Left renal cortex interstitium (tissue), 4 donors: ENCODE measurements around the gene NOP53. TPM values are rescaled to one million over a fixed set of nuclear protein-coding genes. Genes with fewer than 3 reads are reported as not detected.
"Not testable (repeated sequence)": the region's sequence is repeated elsewhere in the genome, so short reads cannot be mapped to it uniquely, and the experiment has no call there.

Source experiments
- DNase-seq, 4 donors: peaks; one replicate each; pipeline ENCODE4 v3.0.0-alpha.2; 2013; ENCODE audit warnings: low read depth in 4 of 4, low spot score in 2 of 4, missing footprints in 1 of 4
- polyA plus RNA-seq, 4 donors: library from polyadenylated mRNA; unstranded; fragments of 120-200 nt; gene quantifications; one replicate each; pipeline ENCODE4 v1.2.1, GENCODE V29; 2013; ENCODE audit not compliant: insufficient read length in 4 of 4

Gene NOP53
- polyA plus RNA-seq, 4 donors = 346 to 525 (median 378) TPM

DNA sequence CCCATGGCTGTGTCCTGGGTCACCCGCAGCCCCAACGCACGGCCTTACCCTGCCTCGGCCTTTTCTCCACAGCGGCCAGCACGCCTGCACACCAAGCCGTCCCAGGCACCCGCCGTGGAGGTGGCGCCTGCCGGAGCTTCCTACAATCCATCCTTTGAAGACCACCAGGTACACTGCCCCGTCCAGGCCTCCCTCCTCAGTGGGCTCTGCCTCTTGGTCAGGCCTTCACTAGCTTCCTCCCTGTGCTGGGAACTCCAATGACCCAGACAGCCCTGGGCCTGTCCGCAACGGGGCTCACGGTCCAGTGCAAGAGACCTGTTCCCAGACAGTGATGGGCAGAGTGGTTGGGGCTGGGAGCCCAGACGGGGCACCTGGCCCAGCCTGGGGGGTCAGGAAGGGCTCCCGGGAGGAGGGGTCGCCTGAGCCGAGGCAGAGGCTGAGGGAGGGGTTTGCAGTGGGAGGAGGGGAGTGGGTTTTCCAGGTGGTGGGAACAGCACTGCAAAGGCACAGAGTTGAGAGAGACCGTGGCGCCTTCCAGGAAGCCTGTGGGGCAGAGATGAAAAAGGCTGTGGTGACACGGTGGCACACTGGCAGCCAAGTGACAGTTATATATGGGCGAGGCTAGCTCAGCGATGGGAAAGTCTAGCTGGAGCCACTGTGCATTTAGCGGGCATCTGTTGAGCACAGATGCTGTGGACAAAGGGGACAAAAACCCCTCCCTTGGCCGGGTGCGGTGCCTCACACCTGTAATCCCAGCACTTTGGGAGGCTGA, 7.3 kb downstream of the NOP53 start:
- no peak for DNase-seq

DNA sequence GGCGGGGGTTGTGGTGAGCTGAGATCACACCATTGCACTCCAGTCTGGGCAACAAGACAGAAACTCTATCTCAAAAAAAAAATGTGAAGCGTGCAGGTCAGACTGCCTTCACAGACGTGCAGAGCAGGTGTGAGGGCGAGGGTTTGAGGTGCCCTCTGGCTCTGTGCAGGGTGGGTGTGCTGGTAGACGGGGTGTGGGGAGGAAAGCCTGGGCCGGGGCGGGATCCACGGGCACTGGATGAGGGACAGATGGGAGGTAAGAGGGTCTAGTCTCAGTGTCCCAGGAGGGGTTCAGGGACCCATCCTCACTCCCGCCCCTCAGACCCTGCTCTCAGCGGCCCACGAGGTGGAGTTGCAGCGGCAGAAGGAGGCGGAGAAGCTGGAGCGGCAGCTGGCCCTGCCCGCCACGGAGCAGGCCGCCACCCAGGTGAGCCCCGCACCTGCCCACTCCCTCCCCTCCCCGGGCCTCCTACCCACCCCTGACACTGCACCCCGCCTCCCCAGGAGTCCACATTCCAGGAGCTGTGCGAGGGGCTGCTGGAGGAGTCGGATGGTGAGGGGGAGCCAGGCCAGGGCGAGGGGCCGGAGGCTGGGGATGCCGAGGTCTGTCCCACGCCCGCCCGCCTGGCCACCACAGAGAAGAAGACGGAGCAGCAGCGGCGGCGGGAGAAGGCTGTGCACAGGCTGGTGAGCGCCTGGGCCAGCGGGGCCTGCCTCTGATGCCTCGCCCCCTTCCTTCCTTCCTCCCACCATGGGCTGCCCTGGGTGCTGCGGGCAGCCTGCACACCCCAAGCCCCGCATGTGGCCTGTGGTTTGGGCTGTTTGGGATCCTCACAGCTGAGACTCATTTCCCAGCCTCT, 9.1 kb downstream of the NOP53 start:
- no peak for DNase-seq

DNA sequence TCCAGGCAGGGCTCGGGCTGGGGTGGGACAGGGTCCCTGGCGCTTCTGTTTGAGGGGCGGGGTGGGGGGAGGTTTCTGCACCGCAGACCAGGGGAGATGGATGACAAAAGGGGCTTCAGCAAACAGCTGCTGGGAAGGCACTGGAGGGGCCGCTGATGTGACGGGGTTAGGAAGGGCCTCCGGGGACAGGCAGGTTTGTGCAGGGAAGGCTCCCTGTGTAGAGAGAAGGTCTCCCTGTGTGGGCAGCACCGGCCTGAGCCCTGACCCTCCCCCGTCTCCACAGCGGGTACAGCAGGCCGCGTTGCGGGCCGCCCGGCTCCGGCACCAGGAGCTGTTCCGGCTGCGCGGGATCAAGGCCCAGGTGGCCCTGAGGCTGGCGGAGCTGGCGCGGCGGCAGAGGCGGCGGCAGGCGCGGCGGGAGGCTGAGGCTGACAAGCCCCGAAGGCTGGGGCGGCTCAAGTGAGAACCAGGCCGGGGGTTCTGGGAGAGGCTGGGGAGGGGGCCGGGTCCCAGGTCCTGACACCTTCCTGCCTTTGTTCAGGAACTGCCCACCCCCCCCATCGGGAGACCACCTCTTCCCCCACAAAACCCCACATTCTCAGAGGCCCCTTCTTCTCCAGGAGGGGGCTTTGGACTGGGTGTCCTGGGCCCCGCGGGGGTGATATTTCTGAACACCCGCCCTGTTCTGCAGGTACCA, 9.9 kb downstream of the NOP53 start:
- no peak for DNase-seq

DNA sequence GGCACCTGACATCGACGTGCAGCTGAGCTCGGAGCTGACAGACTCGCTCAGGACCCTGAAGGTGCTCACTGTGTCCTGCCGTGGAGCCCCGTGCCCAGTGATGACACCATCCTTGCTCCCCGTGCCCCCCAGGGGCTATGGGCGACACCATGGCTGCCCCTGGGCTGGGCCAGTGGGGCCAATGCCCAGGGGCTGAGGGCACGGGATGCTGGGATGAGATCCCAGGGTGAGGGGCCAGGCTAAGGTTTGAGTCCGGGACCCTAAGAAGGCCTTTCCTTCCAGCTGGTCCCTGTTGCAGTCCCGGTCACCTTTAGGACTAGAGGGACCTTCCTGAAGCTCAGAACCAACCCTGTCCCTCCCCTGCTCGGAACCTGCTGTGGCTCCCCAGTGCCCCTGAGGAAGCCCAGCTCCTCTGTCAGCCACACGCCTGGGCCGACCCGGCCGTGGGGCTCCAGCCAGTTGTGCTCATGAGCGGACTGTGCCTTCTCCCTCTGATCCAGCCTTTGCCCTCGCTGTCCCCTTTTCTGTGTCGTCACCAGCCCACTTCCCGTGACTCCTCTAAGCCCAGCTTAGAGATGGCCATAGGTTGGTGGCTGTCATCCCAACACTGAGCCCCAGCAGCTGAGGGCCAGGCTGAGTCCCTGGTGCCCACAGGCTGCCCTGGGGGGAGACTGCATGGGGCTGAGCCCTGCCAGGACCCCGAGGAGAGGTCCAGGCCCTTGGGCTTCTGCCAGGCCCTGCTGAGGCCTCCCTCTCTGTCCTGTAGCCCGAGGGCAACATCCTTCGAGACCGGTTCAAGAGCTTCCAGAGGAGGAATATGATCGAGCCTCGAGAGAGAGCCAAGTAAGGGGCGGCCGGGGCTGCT, 10.6 kb downstream of the NOP53 start:
- DNase-seq = no peak

DNA sequence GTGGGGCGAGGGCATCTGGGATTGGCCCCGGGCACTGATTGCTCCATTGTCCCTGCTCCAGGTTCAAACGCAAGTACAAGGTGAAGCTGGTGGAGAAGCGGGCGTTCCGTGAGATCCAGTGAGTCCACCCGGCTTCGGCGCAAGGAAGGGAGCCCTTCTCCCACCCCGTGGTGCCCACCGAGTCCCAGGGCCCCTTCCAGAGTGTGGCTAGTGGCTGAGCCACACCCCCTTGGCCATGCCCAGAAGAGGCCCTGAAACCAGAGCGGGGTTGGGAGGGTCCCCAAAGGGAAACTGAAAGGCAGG, 11.2 kb downstream of the NOP53 start:
- no peak for DNase-seq

DNA sequence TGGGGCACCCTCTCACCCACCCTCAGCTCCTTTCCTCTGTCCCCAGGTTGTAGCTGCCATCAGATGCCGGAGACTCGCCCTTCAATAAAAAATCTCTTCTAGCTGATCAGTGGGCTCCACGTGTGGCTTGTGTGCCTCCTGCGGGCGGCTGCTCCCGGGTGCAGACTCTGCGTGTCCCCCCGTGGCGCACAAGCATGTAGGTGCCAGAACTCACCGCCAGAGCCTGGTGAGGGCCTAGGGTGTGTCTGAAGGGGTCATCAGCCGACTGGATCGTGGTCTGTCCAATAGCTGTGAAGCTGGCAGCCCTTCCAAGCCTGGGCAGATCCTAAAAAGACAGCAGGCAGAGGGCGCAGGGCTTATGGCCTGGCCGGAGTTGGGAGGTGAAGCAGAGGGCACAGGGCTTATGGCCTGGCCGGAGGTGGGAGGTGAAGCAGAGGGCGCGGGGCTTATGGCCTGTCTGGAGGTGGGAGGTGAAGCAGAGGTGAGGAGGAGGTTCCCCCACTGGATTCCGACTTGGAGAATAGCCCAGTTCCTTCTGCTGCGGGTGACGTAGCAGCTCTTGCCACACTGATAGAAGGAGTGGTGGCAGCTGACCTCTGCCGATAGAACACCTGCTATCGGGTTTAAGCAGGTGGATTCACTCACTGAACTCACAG, 11.7 kb downstream of the NOP53 start:
- no peak for DNase-seq

DNA sequence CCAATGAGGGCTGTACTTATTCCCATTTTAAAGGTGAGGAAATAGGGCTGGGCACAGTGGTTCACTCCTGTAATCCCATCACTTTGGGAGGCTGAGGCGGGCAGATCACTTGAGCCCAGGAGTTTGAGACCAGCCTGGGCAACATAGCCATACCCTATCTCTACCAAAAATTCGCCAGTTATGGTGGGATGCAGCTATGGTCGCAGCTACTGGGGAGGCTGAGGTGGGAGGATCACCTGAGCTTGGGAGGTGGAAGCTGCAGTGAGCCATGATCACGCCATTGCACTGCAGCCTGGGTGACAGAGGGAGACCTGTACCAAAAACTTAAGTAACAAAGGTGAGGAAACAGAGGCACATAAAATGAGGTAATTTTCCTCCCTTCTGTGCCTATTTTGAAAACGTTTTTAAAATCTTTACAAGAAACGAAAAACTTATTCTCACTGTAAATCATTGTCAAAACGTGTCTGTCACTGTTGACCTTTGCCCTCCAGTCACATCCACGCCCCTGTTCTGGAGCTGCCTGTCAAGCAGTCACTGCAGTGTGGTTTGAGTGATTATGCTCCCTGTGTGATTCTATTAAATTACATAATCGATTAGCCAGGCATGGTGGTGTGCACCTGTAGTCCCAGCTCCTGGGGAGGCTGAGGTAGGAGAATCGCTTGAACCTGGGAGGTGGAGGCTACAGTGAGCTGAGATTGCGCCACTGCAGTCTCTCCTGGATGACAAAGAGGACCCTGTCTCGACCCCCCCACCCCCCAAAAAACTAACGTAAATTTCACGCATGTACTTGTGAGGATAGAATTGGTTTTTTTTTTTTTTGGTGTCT, 12.5 kb downstream of the NOP53 start:
- no peak for DNase-seq

DNA sequence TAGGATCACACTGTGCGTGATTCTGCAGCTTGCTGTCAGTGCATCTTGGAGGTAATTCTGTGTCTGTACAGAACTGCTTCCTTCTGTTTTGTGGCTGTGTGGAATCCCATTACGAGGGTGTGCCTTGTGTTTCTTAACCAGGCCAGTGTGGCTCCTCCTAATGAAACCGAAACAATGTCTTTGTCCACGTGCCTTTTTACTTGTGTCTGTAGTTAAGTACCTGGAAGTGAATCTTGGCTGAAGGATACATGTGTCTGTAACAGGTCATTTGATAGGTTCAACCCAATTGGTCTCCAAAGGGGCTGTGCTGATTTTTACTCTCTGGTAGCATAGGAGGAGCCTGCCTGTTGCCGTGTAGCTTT, 13.1 kb downstream of the NOP53 start:
- no peak for DNase-seq

DNA sequence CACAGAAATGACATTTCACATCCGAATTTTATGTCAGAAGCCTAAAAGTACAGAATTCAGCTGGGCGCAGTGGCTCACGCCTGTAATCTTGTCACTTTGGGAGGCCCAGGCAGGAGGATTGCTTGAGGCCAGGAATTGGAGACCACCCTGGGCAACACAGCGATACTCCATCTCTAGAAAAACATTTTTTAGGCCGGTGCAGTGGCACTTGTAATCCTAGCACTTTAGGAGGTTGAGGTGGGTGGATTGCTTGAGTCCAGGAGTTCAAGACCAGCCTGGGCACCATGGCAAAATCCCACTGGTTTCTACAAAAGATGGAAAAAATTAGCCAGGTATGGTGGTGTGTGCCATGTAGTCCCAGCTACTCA, 15.3 kb downstream of the NOP53 start:
- DNase-seq = no peak

DNA sequence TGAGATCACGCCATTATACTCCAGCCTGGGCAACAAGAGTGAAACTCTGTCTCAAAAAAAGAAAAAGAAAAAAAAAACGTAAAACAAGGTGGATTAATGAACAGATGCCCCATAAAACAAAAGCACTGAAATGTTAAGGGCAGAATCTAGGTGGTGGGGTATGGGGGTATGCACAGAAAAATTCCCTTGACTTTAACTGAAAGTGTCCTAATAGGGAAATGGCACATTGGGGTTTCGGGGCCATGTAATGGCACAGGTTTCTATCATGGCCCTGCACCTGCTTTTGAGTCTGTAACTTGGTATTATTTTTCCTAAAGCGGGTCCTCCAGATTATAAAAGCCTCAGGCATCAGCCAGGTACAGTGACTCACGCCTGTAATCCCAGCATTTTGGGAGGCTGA, 16.2 kb downstream of the NOP53 start:
- no peak for DNase-seq

DNA sequence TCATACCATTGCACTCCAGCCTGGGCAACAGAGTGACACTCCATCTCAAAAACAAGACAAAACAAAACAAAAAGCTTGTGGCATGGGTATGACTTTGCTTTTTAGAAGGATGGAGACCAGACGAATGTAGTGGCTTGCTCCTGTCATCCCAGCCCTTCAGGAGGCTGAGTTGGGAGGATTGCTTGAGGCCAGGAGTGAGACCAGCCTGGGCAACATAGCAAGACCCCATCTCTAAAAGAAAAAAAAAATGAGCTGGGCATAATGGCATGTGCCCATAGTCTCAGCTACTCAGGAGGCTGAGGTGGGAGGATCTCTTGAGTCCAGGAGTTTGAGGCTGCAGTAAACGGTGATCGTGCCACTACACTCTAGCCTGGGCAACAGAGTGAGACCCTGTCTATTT, 16.8 kb downstream of the NOP53 start:
- no peak for DNase-seq

DNA sequence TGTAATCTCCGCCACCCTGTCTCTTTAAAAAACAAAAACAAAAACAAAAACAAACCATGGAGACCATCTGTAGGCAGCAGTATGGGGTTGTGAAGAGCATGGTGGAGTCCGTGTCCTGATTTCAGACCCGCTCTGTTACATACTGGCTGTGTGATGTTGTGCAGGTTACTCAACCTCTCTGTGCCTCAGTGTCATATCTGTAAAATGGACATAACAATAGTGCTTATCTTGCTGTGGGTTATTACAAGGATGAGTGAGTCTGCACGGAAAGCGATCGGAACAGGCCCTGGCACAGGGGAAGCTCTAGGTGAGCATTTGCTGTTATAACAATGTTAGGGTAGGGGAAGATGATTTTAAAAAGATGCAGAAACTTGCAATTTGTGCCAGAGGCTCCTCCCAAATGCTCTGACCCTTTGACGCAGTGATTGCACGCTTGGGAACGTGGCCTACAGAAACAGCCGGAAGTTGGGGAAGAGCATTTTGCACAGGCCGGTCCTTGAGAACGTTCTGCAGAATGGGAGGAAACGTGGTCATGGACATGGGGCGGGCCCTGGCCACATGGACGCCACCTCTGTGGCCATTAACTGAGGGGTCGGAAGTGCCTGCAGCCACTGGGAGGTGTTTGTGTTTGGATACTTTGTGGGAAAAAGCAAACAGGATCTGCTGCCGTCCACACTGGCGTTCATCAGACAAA, 17.4 kb downstream of the NOP53 start:
- DNase-seq = no peak

DNA sequence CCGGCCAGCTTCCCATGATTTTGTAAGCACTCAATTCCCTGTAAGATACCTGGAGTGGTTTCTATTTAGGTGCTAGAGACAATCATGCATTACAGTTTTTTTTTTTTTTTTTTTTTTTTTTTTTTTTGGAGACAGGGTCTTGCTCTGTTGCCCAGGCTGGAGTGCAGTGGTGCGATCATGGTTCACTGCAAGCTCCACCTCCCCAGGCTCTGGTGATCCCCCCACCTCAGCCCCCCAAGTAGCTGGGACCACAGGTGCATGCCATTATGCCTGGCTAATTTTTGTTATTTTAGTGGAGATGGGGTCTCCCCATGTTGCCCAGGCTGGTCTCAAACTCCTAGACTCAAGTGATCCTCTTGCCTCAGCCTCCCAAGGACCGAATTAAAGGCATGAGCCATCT, 19.4 kb downstream of the NOP53 start:
- not testable (repeated sequence) for DNase-seq

DNA sequence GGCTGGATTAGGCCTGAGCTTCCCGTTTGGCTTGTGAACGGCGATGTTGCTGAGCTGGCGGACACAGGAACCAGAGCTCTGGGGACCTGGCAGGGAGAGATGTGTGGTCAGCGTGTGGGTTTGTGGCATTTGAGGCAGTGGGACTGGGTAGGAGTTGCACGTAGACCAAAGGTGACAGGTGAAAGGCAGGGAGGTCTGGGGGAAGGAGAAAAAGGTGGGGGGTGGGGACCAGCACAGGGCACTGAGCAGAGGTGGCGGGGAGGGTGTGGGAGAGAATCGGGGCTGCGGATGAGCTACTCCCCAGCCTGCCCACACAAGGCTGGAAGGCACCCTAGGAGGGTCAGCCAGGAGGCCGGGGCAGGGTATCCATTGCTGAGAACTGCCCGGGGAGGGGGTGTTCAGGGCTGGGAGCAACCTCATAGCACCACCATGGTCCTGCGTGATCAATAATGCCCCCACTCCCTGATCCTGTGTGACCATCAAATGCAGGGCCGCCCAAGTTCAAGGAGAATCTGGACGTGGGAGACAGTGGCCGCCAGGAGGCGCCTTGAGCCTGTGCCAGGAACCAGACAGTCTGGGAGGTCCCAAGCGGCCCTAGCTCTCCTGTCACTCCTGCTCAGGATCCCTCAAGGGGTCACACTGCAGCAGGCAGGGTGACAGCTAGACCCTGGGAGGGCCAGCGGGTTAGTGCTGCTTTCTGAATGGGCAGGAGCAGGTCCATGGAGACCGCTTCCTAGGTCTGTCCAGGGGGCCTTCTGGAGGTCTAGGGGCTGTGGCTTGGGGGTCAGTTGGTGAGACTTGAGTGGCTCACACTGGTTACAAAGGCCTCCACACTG, 20.4 kb downstream of the NOP53 start:
- DNase-seq = no peak

DNA sequence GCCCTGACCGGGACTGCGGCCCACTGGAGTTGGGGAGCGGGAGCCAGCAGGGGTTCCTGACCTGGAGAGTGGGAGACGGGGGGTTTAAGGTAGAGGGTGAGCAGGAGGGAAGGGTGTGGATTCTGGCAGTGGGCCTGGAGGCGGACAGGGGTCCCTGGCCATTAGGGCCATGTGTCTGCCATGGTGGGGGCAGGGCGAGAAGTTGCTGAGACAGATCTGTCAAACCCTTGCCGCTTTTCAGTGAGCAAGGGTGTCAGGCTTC, 20.9 kb downstream of the NOP53 start:
- DNase-seq = no peak

DNA sequence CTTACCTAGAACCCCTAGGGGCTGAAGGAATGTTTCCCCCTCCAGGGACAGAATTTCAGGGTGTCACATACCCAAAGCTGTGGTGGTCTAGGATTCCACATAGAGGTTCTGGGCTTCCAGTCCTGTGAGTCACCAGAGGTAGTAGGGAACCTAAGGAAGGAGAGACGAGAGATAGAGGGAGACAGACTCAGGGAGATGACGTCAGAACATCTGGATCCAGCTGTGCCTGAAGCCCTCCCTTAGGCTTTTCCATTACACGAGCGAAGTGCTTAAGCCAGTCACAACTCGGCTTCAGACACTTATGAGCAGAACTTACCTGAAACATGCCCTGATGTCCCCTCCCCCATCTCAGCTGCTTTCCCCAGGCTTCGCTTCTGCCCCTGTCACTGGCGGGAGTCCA, 21.3 kb downstream of the NOP53 start:
- DNase-seq = no peak

DNA sequence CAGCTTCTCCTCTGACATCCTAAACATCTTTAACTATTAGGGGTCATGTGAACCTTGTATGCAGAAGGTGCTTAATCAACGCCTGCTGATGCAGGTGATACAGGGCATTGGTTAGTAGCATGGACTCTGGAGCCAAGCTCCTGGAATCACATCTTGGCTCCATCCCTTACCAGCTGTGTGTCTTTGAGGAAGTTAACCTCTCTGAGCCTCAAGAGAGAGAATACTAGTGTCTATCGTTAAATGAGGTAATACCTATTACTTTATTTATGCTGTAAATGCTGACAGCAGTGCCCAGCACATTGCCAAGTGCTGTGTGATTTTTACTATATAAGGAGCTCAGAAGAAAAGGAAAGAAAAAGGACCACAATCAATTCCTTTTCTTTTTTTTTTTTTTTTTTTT, 22.0 kb downstream of the NOP53 start:
- DNase-seq = no peak

DNA sequence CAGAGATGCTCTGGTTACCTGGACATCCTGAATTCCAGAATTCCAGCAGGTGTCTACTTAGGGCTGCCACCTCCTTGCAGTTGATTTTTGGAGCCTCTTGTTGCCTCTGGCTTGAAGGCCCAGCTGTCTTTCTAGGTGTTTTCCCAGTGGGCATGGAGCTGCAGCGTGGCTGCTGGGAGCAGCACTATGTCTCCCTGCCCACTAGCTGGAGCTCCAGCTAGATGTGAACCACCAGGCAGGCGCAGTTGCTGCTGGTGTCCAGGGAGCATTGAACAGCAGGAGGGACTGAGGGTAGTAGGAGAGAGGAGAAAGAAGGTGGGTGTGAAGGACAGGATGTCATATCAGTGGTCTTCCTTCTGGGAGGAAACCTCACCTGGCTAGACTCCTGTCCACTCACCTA, 23.3 kb downstream of the NOP53 start:
- DNase-seq = no peak
